Astrocyte (in vitro differentiated cells and primary cell): Measurements from ENCODE around the gene NBEA.

Experiments
- EZH2 ChIP-seq: IDR thresholded peaks from 2 replicates; pipeline ENCODE4 v1.6.1; 2012; ENCODE audit warnings: mild to moderate bottlenecking, low read length, inconsistent platforms; ENCODE audit not compliant: insufficient read depth
- TF ChIP-seq, protein P1 (sequence below): IDR thresholded peaks from 2 replicates; pipeline ENCODE4 v1.5.1; 2011; ENCODE audit warnings: low read depth, mild to moderate bottlenecking, inconsistent platforms, low read length, moderate library complexity; ENCODE audit not compliant: insufficient read depth

DNA sequence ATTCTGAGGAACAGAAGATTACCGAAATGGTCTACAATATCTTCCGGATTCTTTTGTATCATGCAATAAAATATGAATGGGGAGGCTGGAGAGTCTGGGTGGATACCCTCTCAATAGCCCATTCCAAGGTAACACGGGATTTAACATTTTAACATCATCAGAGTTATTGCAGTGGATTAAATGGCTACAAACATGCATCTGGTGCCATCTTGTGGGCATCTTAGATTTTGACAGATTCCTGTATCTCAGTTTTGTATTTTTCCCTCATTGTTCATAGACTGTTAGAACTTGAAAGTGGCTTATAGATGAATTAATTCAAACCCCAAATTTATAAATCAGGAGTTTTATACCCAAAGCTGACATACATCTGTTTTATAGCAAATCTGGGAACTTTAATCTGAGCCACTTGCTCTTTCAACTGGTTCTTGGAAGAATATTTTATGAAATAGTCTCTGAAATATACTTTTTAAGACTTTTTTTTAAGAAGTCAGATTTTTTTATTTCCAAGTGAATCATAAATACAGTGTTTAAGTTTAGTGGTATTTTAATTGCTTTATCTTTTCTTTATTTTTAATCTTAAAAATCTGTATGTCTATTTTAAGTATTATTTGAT, 215.2 kb downstream of the NBEA start:
- TF ChIP-seq, protein P1, sequence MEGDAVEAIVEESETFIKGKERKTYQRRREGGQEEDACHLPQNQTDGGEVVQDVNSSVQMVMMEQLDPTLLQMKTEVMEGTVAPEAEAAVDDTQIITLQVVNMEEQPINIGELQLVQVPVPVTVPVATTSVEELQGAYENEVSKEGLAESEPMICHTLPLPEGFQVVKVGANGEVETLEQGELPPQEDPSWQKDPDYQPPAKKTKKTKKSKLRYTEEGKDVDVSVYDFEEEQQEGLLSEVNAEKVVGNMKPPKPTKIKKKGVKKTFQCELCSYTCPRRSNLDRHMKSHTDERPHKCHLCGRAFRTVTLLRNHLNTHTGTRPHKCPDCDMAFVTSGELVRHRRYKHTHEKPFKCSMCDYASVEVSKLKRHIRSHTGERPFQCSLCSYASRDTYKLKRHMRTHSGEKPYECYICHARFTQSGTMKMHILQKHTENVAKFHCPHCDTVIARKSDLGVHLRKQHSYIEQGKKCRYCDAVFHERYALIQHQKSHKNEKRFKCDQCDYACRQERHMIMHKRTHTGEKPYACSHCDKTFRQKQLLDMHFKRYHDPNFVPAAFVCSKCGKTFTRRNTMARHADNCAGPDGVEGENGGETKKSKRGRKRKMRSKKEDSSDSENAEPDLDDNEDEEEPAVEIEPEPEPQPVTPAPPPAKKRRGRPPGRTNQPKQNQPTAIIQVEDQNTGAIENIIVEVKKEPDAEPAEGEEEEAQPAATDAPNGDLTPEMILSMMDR, result peak; percentile 63
- no peak for TF ChIP-seq EZH2
